Renal cortical epithelial cell (primary cell): ENCODE data around the gene TTC13. TPM values are rescaled to one million over a fixed set of nuclear protein-coding genes. Genes with fewer than 3 reads are reported as not detected.

Experiments
- DNase-seq: peaks from one replicate; pipeline ENCODE4 v3.0.0-alpha.2; 2011; ENCODE audit warnings: low read depth
- total RNA-seq: library from RNA; depleted of rRNA; stranded (reverse); fragments of >200 nt; gene quantifications from 2 replicates; pipeline ENCODE4 v1.2.3, GENCODE V29; 2014

The TTC13 gene
- total RNA-seq, 1 donor from 2014 or later, result 12.2 TPM

DNA sequence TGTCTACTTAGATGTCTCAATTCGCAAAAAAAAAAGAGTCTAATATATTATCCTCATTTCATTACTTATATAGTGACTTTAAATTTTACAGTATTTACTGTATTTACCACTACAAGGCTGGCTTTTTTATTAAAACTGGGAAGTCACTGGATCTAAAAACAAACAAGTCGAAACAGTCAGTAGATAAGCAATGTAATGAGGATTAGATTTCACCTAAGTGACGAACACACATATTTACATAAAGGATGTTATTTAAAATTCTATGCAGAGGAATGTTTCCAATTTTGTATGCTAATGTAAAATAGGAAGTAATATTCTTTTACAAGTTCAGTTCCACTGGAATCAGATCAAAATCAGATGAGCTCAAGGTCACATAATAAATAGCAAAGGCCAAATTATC is 28.3 kb downstream of the TTC13 start:
- DNase-seq, result no peak

DNA sequence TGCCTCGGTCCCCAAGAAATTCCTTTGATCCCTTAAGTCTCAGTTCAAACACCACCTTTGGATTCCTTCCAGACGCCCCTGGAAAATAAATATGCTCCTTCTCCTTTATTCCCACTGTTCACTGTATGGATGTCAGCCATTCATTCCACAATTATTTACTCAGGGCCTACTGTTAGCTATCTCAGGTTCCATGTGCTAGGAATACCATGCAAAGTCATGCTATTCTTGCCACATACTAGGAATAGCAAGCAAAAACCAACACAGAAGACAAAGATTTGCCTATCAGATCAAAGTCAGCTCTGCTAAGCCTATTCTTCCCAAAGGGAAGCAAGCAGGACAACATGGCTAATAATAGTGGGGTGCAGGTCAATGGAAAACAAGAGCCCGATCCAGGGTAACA is 29.8 kb downstream of the TTC13 start:
- DNase-seq, result no peak

DNA sequence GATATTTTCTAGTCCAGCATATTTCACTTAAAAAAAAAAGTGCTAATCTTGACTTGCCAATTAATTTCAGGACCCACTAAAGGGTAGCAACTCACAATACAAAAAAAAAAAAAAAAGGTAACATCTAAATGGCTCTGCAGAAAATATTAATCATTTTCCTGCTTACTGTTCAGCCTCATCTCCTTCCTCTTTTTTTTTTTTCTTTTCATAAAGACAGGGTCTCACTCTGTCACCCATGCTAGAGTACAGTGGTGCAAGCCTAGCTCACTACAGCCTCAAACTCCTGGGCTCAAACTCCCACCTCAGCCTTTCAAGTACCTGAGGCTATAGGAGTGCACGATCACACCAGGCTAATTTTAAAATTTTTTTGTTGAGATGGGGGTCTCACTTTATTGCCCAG is 30.4 kb downstream of the TTC13 start:
- DNase-seq, result no peak

DNA sequence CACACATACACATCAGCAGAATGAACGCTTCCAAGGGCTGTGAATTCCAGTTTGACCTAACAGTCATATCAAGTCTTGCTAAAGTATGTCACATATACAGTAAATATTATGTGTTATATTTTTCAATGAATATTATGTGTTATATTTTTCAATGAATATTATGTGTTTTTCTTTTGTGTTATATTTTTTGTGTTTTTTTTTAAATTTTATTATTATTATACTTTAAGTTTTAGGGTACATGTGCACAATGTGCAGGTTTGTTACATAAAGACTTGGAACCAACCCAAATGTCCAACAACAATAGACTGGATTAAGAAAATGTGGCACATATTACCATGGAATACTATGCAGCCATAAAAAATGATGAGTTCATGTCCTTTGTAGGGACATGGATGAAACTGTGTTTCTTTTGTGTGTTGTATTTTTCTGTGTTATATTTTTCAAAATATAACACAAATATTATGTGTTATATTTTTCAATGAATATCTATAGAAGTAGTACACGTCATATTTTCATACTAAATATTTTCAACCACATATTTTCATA is 35.5 kb downstream of the TTC13 start:
- DNase-seq, result no peak

DNA sequence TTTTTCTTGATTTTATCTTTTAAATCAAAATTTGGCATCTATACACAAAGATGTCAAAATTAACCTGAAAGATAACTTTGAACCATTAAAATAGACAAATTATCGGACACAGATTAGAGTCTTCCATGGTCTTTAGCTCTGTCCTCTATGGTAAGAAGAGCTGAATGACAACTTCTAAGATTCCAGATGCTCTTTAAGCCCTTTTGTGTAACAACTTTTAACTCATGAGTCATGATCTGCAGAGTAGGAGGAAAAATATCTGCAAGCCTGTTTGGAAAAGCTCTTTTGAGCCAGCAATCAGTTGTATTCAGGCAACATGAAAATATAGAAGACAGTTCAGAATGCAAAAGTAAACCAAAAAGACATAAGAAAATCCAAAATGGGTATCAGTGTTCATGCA is 37.8 kb downstream of the TTC13 start:
- no peak for DNase-seq

DNA sequence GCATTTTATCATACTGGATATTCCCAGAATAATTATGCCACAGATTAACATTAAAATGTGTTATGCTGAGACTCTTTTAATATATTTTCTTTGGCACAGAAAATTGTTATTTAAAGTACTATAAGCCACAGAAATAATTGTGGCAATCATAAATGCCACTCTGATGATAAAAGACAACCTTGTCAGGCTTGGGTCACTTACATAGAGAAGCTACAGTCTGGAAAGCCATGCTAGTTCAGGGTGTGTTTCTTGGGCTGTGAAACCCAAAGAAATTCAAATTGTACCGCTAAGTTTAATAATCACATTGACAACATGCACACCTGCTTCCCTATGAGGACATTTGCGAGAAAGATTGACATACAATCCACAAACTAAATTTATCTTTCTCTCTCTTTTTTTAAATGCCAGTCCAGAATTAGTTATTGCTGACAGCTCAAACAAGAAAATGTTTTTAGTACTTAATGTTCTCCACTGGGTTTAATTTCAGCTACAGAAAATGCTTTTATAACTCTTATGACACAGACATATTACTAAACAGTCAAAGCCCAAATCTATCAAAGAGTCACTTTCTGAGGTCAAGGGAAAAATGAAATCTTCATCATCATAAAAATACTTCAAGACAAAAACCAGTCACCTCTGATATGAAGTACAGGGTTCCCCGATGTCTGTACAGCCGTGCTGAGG is 38.7 kb downstream of the TTC13 start:
- no peak for DNase-seq

DNA sequence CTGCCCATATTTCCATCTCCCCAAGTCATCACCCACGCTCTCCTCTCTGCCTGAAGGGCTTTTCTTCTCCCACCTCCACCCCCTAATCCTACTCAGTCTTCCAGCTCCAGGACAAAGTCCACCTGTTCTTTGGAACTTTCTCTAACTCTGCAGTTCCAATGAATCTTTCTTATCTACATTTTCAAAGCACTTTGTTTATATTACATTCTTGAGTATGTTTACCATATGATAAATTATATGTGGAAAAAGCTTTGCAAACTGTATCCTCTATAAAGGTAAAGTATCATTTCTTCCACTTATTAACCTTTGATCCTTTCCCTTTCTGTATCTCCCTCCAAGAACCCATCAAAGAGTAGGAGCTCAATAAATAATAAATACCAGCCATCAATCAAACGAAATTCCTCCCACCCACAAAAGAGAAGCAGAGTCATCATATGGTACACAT is 39.7 kb downstream of the TTC13 start:
- DNase-seq, result no peak

DNA sequence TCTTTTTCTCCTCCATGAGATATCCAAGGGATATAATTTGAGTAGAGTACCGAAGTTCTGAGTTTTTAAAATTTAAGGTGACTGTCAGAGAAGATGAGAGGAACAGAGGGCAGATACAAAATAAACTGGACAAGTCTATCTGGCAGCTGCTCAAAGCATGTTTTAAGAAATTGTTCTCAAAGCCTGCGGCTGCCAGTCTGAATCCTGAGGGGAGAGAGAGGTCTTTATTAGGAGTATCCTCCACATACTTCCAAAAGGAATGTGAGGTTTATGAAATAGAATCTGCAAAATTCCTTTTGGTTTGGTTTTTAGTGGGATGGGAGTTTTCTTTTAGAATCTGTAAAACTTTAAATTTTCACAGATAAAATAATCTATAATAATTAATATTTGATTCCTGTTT is 41.3 kb downstream of the TTC13 start:
- DNase-seq, result no peak

DNA sequence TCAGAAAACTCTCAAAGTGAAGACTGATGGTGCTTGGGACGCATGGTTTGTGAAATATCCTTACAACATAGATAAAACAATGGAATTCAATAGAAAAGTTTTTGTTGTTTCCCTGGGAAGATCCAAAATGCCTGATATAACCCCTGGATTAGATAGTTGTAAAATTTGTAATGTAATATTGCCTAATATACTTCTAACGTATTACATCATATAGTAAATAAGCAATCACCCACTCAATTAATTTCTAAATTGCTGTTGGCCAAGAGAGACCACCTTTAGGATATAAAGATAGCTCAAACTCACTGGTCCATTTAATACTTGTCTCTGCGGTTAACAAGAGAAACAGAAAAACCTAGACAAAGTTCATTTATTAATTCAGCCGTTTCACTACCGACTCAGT is 42.2 kb downstream of the TTC13 start:
- DNase-seq, result no peak

DNA sequence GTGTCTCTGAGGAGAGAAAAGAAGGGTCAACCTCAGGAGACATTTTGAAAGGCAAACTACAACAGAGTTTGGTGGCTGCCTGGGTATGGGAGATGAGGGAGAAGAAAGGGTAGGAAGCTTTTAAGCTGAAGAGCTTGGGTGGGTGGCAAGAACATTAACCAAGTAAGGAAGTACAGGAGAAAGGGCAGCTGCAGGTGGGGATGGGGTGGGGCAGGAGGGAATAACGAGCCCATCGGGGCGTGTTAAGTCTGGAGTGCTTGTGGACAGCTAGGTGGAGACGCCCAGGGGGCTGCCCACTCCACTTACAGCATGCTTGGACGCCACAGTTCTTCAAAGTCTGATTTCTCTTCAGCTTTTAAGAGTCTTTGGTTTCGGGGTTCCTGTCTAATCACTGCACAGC is 42.8 kb downstream of the TTC13 start:
- DNase-seq, result no peak

DNA sequence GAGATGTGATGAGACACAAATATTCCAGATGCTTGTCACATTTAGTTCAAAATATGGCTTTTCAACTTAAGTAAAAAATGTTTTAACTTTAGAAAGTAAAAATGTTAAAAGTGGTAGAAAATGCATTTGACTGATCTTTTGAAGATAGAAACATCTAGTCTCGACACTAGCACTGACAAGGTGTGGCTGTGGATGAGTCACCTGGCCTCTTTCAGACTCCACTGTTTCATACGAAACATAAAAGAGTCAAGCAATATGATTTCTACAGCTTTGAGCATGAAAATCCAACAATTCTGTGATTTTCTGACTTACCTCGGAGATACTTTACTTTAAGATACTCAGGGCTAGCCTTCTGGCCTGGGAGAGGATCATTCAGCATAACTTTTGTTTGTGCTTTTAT is 47.7 kb downstream of the TTC13 start:
- no peak for DNase-seq

DNA sequence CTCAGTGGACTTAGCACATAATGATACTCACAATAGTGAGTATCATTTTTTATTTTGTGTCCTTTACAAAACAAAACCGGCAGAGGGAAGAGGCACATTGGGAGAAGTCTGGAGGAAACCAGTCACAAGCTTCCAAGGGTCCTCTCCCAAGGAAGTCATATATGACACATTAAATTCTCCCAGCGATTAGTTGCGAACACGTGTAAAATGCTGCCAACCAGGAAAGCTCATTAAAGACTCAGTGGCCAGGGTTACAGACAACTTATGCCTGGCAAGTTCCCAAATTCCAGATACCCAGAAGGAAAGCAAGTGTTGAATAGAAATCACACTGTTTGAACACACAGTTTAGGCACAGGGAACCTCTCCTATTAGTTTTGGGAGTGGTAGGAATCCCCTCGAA is 52.5 kb downstream of the TTC13 start:
- no peak for DNase-seq

DNA sequence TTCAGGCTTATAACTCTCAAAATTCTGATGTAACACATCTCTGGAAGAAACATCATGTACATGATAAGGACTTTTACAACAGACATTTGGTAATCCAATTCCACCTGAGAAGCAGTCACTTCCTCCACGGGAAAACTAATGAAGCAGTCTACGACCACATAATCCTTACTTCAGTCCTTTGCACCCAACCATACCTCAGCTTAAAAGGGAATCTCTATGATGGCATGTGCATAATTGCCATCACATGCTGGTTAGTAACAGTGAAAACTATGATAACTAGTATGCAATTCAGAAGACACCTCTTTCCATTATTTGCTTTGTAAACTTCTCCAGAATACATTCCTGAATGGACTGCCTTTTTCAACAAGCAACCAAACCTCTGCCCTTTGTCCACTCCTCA is 53.1 kb downstream of the TTC13 start:
- DNase-seq, result no peak

DNA sequence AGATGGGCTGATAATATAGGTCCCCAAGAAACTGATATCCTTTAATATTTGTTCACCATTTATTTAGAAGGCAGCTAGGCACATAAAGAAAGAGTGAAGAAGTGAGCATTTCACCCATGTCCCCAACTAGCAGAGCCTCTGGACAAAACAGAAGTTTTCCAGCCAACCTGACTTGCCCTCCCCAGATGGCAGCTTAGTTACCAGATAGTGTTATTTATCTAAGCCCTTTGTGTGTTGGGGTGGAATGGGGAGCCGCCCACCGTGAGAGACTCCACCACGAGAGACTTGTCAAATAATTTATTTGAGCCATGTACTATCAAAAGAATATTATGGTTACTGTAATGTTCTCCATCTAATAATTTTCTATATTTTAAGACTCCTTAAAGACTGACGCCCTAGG is 55.5 kb downstream of the TTC13 start:
- DNase-seq, result no peak

DNA sequence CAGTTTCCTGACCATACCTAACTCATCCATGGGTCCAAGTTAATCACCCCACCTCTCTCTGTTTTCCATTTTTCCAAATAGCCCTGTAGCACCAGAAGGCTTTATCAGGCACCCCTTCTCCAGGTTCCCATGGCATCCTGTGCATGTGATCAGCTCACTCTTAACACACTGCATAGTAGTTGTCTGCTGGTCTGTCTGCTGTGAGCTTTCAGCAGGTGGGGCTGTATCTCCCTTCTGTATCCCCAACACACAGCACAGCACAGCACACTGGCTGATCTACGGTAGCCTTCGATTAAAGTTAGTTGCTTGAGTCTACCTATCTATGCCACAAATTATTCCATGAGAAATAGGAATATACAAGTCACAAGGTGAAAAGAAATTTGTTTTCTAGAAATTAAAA is 56.0 kb downstream of the TTC13 start:
- no peak for DNase-seq

DNA sequence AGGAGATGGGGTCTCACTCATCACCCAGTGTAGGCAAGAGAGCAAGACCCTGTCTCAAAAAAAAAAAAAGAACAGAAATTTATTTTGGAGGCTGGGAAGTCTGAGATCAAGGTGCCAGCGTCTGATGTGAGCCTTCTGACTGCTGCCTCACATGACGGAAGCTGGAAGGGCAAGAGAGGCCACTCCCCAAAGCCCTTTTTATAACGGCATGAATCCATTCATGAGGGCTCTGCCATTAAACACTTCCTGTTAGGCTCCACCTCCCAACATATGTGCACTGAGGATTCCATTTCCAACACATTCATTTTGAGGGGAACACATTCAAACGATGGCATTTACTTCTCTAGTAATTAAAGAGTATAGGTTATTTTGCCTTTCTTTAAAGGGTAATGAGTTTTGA is 59.5 kb downstream of the TTC13 start:
- DNase-seq, result no peak

DNA sequence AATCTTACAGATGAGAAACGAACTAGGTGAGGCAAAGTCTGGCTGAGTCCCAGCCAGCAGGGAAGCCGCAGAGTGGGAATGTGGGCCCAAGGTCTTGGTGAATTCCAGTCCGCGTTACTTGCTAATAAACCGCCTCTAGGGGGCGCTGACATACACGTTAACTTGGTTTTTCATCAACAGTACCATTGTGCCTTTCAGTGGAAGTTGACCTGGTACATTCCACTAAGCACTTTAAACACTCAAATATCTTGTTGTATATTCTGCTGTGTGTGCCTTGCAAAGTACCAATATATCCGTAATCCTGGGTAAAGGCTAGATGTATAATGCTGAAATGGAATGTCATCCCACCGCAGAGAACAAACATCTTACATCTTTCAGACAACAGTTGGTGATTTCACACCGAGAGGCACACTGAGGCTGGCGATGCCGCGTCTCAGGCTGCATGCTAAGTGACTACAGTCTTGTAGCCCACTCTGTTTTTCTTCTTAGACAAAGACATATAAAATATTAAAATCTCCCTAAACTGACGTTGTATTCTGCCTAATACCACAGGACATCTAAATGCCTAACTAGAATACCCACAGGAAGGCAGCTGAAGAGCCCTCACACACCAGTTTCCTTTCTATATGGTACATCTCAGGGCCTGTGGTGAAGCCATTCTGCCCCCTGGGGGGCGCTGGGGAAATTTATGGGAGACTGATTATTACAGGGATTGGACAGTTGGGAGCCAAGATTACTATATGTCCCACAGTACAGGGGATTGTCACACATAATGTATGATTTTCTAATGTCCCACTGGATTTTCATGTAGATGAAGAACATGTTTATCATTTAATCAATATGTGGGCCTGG is 61.2 kb downstream of the TTC13 start:
- DNase-seq, result peak; percentile 67

DNA sequence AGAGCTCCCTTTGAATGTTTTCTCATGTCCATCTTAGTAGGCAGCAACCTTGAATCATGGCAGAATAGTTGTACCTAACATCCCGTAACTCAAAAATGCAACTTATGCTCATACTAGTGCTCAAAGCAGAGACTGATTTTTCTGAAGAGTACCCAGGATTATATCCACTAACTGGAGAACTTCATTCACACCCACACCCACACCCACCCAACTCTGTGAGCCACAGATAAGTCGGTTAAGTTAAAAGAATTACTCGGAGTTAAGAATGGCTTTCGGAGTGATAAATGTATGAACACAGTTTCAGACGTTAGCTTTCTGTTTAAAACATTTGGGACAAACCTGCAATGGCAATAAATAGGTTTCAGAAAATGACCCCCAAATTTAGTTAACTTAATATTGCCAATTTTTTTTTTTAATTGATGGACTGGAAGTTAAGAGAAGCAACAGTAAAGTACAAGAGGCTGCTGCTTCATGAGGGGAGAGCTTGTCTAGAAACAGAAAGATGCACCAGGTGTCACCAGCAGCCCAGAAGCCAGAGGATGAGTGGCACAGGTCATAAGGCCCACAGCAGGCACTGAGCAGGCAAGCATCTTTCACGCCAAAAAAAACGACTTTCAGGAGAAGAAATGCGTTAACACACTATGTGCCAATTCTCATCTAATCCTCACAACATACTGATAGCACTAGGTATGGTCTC is 61.9 kb downstream of the TTC13 start:
- DNase-seq, result no peak

DNA sequence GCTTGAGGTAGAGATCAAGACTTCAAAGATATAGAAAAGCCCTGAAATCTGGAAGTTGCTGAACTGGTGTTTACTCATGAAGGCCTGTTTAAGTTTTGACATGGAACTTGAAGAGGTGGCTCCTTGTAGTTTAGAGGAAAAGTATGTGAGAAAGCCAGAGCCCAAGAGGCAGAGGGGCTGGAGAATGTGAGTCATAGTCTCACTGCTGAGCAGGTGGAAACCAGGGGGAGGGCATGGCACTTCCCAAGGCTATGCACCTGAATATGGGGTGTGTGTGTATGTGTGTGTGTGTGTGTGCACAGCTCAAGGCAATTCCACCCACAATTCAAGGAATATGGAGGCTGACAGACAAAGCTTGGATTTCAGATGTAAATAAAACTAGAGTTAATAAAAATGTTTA is 63.6 kb downstream of the TTC13 start:
- peak; percentile 69 for DNase-seq

DNA sequence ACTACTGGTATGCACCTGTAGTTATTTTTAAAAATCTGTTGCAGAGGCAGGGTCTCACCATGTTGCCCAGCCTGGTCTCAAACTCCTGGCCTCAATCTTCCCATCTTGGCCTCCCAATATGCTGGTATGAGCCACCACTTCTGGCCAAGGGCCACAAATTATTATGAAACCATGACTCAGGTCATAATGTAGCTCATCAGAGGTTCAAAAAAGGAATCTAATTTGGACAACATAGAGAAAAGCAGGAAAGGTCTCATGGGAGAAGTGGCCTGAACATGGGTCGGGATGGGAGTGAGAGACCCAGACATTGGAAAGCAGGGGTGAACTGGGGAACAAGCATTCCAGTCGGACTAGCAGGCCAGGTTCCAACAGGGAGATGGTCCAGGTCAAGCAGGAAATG is 65.2 kb downstream of the TTC13 start:
- no peak for DNase-seq

DNA sequence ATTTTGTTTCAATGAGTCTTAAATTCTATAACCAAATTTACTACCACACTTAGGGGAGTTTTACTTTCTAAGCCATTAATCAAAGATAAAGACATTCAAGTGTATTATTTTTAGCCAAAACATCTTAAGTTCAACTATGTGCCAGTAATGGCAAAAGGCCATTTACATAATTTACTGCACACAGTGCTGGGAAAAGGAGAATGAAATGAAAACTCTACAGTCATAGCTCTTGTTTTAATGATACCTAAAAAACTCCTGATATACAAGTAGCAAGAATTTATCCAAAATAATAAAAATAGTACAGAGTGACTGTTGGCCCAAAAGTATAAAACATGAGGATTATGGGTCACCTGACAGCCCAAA is 67.9 kb downstream of the TTC13 start:
- no peak for DNase-seq

DNA sequence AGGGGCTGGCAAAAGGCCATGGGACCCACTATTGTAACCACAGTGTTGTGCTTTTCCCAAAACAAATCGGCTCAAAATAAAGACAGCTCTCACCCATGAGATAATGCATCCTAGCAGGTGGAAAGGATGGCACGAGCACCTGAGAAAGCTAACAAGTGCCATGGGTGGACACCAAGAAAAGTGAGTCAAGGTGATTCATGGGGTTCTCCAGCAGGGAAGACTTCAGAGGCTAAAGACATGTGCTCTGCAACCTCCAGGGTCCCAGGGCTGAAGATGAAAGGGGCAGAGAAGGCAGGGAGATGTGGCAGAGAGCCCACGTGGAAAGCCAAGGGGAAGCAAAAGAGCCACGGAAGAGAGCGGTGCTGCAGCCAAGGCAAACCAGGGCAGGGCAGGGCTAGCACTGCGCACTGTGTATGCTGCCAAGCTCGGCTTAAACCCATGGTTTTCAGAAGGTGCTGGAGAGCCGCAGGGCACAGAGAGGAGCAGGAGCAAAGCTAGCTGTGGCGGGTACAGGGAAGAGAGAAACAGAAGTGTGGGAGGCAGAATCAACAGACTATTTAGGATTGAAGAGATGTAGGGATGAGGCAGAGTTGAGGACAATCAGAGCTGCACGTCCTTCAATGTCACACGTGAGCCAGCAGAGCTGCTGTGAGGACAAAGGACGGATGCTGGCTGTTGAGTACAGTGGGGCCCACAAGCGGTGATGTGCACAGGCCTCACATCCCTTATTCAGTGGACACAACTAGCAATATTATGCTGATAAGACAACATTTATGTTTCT is 68.5 kb downstream of the TTC13 start:
- DNase-seq, result no peak
